MCF 10A (cell line): Measurements from ENCODE around the gene ATP5PO. TPM values are rescaled to one million over a fixed set of nuclear protein-coding genes. Genes with fewer than 3 reads are reported as not detected.
"Not testable (repeated sequence)": the region's sequence is repeated elsewhere in the genome, so short reads cannot be mapped to it uniquely, and the experiment has no call there.

ENCODE experiments used
- BruUV-seq: library from RNA; stranded (reverse); fragments of 400-500 nt; replicated peaks from 2 replicates; lab custom pipeline; 2021; lab: Mats Ljungman, UMichigan
- CTCF ChIA-PET: fragments of 300-600 bp; sonication (Branson Sonifier 250); formaldehyde crosslinking; extraction: SDS; loops from one replicate; lab custom pipeline; 2021; ENCODE audit warnings: antibody characterized with exemption, inconsistent platforms; lab: Yijun Ruan, JAX
- POLR2A ChIA-PET: fragments of 300-600, 350-650 bp; sonication (Branson Sonifier 250); formaldehyde crosslinking; extraction: SDS; loops from one replicate; lab custom pipeline; 2020; ENCODE audit warnings: antibody characterized with exemption, inconsistent platforms; lab: Yijun Ruan, JAX
- DNase-seq: peaks from one replicate; pipeline ENCODE4 v3.0.0-alpha.2; 2018; ENCODE audit not compliant: unreplicated experiment
- H3K27ac Mint-ChIP-seq: one replicate; pipeline ENCODE4 v1.8.0; 2022; ENCODE audit warnings: mild to moderate bottlenecking, low read depth, mixed read lengths; ENCODE audit not compliant: unreplicated experiment
- H3K27me3 Mint-ChIP-seq: one replicate; pipeline ENCODE4 v1.8.0; 2022; ENCODE audit warnings: mixed read lengths; ENCODE audit not compliant: insufficient read depth, unreplicated experiment
- H3K36me3 Mint-ChIP-seq: one replicate; pipeline ENCODE4 v1.8.0; 2022; ENCODE audit warnings: mild to moderate bottlenecking, moderate library complexity, mixed read lengths; ENCODE audit not compliant: insufficient read depth, unreplicated experiment
- H3K4me1 Mint-ChIP-seq: one replicate; pipeline ENCODE4 v1.8.0; 2022; ENCODE audit warnings: mixed read lengths; ENCODE audit not compliant: insufficient read depth, unreplicated experiment
- H3K4me3 Mint-ChIP-seq: one replicate; pipeline ENCODE4 v1.8.0; 2022; ENCODE audit warnings: mild to moderate bottlenecking, moderate library complexity, mixed read lengths; ENCODE audit not compliant: unreplicated experiment
- H3K9me3 Mint-ChIP-seq: one replicate; pipeline ENCODE4 v1.8.0; 2022; ENCODE audit warnings: mixed read lengths; ENCODE audit not compliant: unreplicated experiment
- intact Hi-C: fragments of 100-400 bp; cut with micrococcal nuclease; formaldehyde crosslinking; loops from 2 replicates; pipeline ENCODE4 v1.14.1; 2022
- total RNA-seq: library from RNA; stranded (reverse); gene quantifications from 2 replicates; pipeline ENCODE4 v1.2.3, GENCODE V29; 2022
- TF ChIP-seq, protein P1 (sequence below): fragments of 200-600 bp; IDR thresholded peaks from one replicate; pipeline ENCODE4 v1.8.0; 2022; ENCODE audit warnings: antibody characterized with exemption, mild to moderate bottlenecking; ENCODE audit not compliant: unreplicated experiment

ATP5PO gene
- total RNA-seq, 1 experiment from 2014 or later = 196 TPM

DNA sequence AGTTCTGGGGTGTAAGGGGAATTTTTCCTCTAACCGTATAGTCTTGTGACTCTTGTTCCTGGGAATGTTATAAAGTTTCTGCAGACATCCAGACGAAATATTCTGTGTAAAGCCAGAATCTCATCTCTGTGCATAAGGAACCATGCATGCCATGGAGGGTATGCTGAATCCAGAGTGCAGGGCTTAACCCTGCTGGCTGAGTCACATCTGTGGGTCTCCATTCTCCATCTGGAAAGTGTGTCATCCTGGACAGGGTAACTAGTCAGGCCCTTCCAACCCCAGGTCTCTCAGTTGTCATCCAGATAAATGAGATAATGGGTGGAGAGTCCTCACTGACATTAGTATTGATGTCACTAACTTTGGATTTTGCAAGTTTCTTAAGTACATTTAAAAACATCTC is 48.8 kb downstream of the ATP5PO start:
- Mint-ChIP-seq H3K4me1 (no peaks in the 10 kb centered on the region), H3K9me3 (no peaks in the 10 kb centered on the region), H3K36me3 (no peaks in the 10 kb centered on the region), H3K27ac (no peak overlapping the region), H3K4me3 (no peak overlapping the region), H3K27me3 (no peaks in the 10 kb centered on the region)
- intact Hi-C loops = no loop called here
- POLR2A ChIA-PET = no interaction called here
- BruUV-seq = no TSS peak
- TF ChIP-seq, protein P1, sequence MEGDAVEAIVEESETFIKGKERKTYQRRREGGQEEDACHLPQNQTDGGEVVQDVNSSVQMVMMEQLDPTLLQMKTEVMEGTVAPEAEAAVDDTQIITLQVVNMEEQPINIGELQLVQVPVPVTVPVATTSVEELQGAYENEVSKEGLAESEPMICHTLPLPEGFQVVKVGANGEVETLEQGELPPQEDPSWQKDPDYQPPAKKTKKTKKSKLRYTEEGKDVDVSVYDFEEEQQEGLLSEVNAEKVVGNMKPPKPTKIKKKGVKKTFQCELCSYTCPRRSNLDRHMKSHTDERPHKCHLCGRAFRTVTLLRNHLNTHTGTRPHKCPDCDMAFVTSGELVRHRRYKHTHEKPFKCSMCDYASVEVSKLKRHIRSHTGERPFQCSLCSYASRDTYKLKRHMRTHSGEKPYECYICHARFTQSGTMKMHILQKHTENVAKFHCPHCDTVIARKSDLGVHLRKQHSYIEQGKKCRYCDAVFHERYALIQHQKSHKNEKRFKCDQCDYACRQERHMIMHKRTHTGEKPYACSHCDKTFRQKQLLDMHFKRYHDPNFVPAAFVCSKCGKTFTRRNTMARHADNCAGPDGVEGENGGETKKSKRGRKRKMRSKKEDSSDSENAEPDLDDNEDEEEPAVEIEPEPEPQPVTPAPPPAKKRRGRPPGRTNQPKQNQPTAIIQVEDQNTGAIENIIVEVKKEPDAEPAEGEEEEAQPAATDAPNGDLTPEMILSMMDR = no peak
- DNase-seq = no peak
- CTCF ChIA-PET = interaction anchor here (0.7 kb wide), 1 partner anchor 154 kb away, joined by 3 read pairs; no protein-coding TSS in a partner anchor

DNA sequence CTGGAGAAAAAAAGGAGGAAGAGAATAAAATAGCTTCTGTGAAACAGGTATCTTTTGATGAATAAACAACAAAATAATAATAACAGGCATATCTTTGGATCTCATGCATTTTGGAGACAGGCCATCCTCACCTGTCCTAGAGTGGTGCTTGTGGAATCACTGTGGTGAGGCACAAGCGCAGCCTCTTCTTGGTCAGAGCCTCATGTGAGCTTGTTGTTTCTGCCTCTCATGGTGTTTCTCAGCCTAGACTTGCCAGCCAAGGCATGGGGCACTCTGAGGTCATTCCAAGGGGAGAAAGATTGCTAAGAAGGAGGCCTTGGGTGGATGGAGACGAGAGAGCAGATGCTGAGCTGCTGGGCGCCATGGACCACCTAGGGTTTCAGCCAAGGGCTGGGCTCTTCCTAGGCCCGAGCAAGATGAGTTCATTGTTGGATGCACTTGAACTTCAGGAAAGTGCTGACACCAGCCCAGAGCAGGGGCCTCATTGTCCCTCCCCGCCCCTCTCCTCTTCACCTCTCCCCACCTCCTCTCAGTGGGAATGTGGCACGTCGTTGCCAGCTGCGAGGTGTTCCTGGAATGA is 49.5 kb downstream of the ATP5PO start:
- Mint-ChIP-seq H3K27ac (no peak overlapping the region), H3K27me3 (no peaks in the 10 kb centered on the region), H3K9me3 (no peaks in the 10 kb centered on the region), H3K36me3 (no peaks in the 10 kb centered on the region), H3K4me1 (no peaks in the 10 kb centered on the region), H3K4me3 (no peak overlapping the region)
- ChIA-PET CTCF (interaction anchor here (0.6 kb wide), 1 partner anchor 25 kb away, joined by 5 read pairs; no protein-coding TSS in a partner anchor), POLR2A (interaction anchor here (0.5 kb wide), 1 partner anchor 122 kb away, joined by 3 read pairs; no protein-coding TSS in a partner anchor)
- TF ChIP-seq, protein P1 = no peak
- BruUV-seq = no TSS peak
- DNase-seq = no peak
- intact Hi-C loops = no loop called here

DNA sequence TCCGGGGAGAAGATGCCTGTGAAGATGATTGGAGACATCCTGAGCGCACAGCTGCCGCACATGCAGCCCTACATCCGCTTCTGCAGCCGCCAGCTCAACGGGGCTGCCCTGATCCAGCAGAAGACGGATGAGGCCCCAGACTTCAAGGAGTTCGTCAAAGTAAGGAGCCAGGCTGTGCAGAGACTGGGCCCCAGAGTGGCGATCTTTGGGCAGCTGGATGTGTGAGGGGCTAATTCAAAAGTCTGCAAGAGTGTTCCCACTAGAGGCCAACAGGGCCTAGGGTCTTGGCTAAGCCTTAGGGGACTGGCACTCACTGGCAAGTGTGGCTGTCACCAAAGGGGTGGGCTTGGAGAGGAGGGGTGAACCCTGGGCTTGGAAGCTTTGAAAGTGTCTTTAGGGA is 50.4 kb downstream of the ATP5PO start:
- H3K4me3 Mint-ChIP-seq = no peak overlapping the region
- H3K36me3 Mint-ChIP-seq = no peaks in the 10 kb centered on the region
- no peaks in the 10 kb centered on the region for H3K9me3 Mint-ChIP-seq
- CTCF ChIA-PET = no interaction called here
- H3K4me1 Mint-ChIP-seq = no peaks in the 10 kb centered on the region
- TF ChIP-seq, protein P1 = no peak
- BruUV-seq = no TSS peak
- intact Hi-C loops = no loop called here
- POLR2A ChIA-PET = interaction anchor here (0.5 kb wide), 1 partner anchor 121 kb away, joined by 3 read pairs; no protein-coding TSS in a partner anchor
- no peaks in the 10 kb centered on the region for H3K27me3 Mint-ChIP-seq
- no peak for DNase-seq
- H3K27ac Mint-ChIP-seq = no peak overlapping the region

DNA sequence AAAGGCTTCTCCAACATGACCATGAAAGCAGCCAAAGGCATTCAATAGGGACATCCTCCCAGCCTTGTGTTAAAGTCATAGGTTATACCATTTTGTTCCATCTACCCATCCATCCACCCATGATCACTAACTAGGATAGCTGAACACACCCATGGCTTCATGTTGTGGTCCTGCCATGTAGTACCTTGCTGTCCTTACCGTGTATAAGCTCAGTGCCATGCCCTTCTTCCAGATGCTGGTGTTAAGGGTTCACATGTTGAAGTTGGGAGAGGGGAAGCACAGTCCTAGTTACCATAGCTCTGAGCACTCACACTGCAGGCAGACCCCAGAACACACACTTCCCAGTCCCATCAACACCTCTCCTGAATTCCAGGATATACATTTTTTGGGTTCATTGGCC is 51.5 kb downstream of the ATP5PO start:
- CTCF ChIA-PET = interaction anchor here (0.6 kb wide), 1 partner anchor 267 kb away, joined by 3 read pairs; no protein-coding TSS in a partner anchor
- intact Hi-C loops = no loop called here
- no peak for DNase-seq
- TF ChIP-seq, protein P1 = no peak
- Mint-ChIP-seq H3K27me3 (no peaks in the 10 kb centered on the region), H3K4me3 (no peak overlapping the region), H3K27ac (no peak overlapping the region), H3K4me1 (no peaks in the 10 kb centered on the region), H3K9me3 (no peaks in the 10 kb centered on the region), H3K36me3 (no peaks in the 10 kb centered on the region)
- BruUV-seq = no TSS peak
- POLR2A ChIA-PET = interaction anchor here (0.7 kb wide), 1 partner anchor 21 kb away, joined by 3 read pairs; no protein-coding TSS in a partner anchor

DNA sequence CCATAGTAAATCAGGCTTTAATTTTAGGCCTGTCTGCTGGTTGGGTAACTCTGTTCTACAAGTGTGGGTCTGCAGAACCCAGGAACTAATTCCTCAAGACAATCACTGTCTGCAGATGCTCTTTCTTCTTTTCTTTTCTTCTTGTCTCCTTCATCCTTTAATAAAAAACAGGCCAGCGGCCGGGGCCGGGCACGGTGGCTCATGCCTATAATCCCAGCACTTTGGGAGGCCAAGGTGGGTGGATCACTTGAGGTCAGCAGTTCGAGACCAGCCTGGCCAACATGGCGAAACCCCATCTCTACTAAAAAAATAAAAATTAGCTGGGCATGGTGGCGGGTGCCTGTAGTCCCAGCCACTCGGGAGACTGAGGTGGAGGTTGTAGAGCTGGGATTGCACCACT is 52.4 kb downstream of the ATP5PO start:
- H3K27me3 Mint-ChIP-seq, H3K4me3 Mint-ChIP-seq, H3K9me3 Mint-ChIP-seq, DNase-seq, H3K4me1 Mint-ChIP-seq, H3K36me3 Mint-ChIP-seq, intact Hi-C loops, CTCF ChIA-PET, H3K27ac Mint-ChIP-seq, POLR2A ChIA-PET, BruUV-seq: not testable (repeated sequence)
